CD14-positive monocyte (primary cell): ENCODE results near the gene THUMPD2. TPM values are rescaled to one million over a fixed set of nuclear protein-coding genes. Genes with fewer than 3 reads are reported as not detected.

Experiments
- DNase-seq, 3 donors: peaks; one replicate each; pipeline ENCODE4 v3.0.0-alpha.2; 2011 to 2022
- H2AFZ ChIP-seq: 2 replicates; pipeline ENCODE4 v1.6.0; 2012; ENCODE audit warnings: mild to moderate bottlenecking, low read depth, low read length, inconsistent platforms; ENCODE audit not compliant: insufficient read depth, poor library complexity, severe bottlenecking
- H3K27ac ChIP-seq, 2 donors: 1 replicate in 1 of 2; 2 replicates in 1 of 2; pipeline ENCODE4 v1.5.1; 2012 to 2013; ENCODE audit warnings: low read length in 2 of 2, control low read depth in 1 of 2, inconsistent platforms in 1 of 2, low read depth in 1 of 2, mild to moderate bottlenecking in 1 of 2
- H3K27me3 ChIP-seq, 2 donors: one replicate each; pipeline versions ENCODE4 v1.6.0 to v1.6.1; 2011 to 2013; ENCODE audit warnings: low read length in 2 of 2; ENCODE audit not compliant: control insufficient read depth in 2 of 2, insufficient read depth in 2 of 2
- H3K36me3 ChIP-seq, 2 donors: replicated peaks in 1 of 2; 1 replicate in 1 of 2; 2 replicates in 1 of 2; pipeline versions ENCODE4 v1.5.1 to v1.6.1; 2012 to 2013; ENCODE audit warnings: low read length in 2 of 2, control low read depth in 1 of 2, inconsistent platforms in 1 of 2, mild to moderate bottlenecking in 1 of 2; ENCODE audit not compliant: insufficient read depth in 2 of 2, control insufficient read depth in 1 of 2
- H3K4me1 ChIP-seq, 2 donors: 1 replicate in 1 of 2; 2 replicates in 1 of 2; pipeline versions ENCODE4 v1.5.1 to v1.6.1; 2012 to 2013; ENCODE audit warnings: low read length in 2 of 2, control low read depth in 1 of 2, inconsistent platforms in 1 of 2, mild to moderate bottlenecking in 1 of 2, moderate library complexity in 1 of 2; ENCODE audit not compliant: insufficient read depth in 2 of 2, control insufficient read depth in 1 of 2
- H3K4me2 ChIP-seq: replicated peaks from 2 replicates; pipeline ENCODE3; 2012; ENCODE audit warnings: low read length, moderate library complexity, mild to moderate bottlenecking; ENCODE audit not compliant: poor library complexity, severe bottlenecking; ENCODE audit errors: extremely low read depth
- H3K4me3 ChIP-seq, 3 experiments: fragments of 200-600 bp in 1 of 3; sonication (generic) in 1 of 3; replicated peaks in 1 of 3; 1 replicate in 2 of 3; 2 replicates in 1 of 3; pipeline ENCODE4 v1.5.1; 2011 to 2013; ENCODE audit warnings: low read length in 3 of 3, mild to moderate bottlenecking in 3 of 3, control low read depth in 2 of 3, low read depth in 2 of 3, inconsistent platforms in 1 of 3, moderate library complexity in 1 of 3
- H3K79me2 ChIP-seq: 2 replicates; pipeline ENCODE4 v1.6.0; 2012; ENCODE audit warnings: mild to moderate bottlenecking, control low read depth, inconsistent platforms, low read length, moderate library complexity; ENCODE audit not compliant: insufficient read depth
- H3K9ac ChIP-seq: 2 replicates; pipeline ENCODE4 v1.6.0; 2017; ENCODE audit warnings: low read length, mild to moderate bottlenecking; ENCODE audit not compliant: insufficient read depth, poor library complexity, severe bottlenecking
- H3K9me3 ChIP-seq, 2 donors: replicated peaks in 1 of 2; 1 replicate in 1 of 2; 2 replicates in 1 of 2; pipeline versions ENCODE4 v1.5.1 to v1.6.1; 2012 to 2013; ENCODE audit warnings: low read length in 2 of 2, control low read depth in 1 of 2; ENCODE audit not compliant: control insufficient read depth in 1 of 2, insufficient read depth in 1 of 2
- H4K20me1 ChIP-seq: 2 replicates; pipeline ENCODE4 v1.6.0; 2012; ENCODE audit warnings: mild to moderate bottlenecking, low read length, control low read depth, moderate library complexity; ENCODE audit not compliant: insufficient read depth
- H3K27ac Mint-ChIP-seq, 7 donors: one replicate each; pipeline ENCODE4 v1.8.0; 2020; ENCODE audit warnings: mild to moderate bottlenecking in 7 of 7, mixed read lengths in 7 of 7, moderate library complexity in 6 of 7, inconsistent platforms in 2 of 7
- H3K27me3 Mint-ChIP-seq, 3 donors: one replicate each; pipeline ENCODE4 v1.8.0; 2021 to 2022; ENCODE audit warnings: low read depth in 3 of 3, mild to moderate bottlenecking in 3 of 3, mixed read lengths in 3 of 3, moderate library complexity in 3 of 3, inconsistent platforms in 1 of 3
- H3K36me3 Mint-ChIP-seq, 2 donors: one replicate each; pipeline ENCODE4 v1.8.0; 2020; ENCODE audit warnings: mixed read lengths in 2 of 2, inconsistent platforms in 1 of 2, mild to moderate bottlenecking in 1 of 2
- H3K4me1 Mint-ChIP-seq: one replicate; pipeline ENCODE4 v1.8.0; 2020; ENCODE audit warnings: mild to moderate bottlenecking, mixed read lengths
- H3K4me3 Mint-ChIP-seq, 2 donors: one replicate each; pipeline ENCODE4 v1.8.0; 2020; ENCODE audit warnings: mild to moderate bottlenecking in 2 of 2, mixed read lengths in 2 of 2, moderate library complexity in 1 of 2
- H3K9me3 Mint-ChIP-seq, 7 donors: one replicate each; pipeline ENCODE4 v1.8.0; 2020 to 2022; ENCODE audit warnings: mixed read lengths in 7 of 7, mild to moderate bottlenecking in 6 of 7, moderate library complexity in 6 of 7, inconsistent platforms in 2 of 7
- CTCF ChIP-seq: fragments of 200-600 bp; IDR thresholded peaks from one replicate; pipeline ENCODE4 v1.8.0; 2022; ENCODE audit warnings: antibody characterized with exemption, mild to moderate bottlenecking
- whole genome bisulfite sequencing: methylation state at CpG from one replicate; pipeline ENCODE4 v1.1.5; 2013; ENCODE audit warnings: missing lambda C conversion rate; ENCODE audit not compliant: insufficient coverage; 5-methylcytosine and 5-hydroxymethylcytosine counted together
- intact Hi-C, 2 donors: fragments of 100-400 bp; cut with micrococcal nuclease; formaldehyde crosslinking; loops; one replicate each; pipeline versions ENCODE4 v1.15.0 to v1.15.1; 2023
- polyA plus RNA-seq, 3 donors: library from polyadenylated mRNA; depleted of rRNA in 1 of 3; unstranded in 2 of 3; stranded (reverse) in 1 of 3; fragments of 300-500 nt in 2 of 3; fragments of >200 nt in 1 of 3; fragmentation: Illumina TruSeq in 2 of 3; gene quantifications; 1 replicate in 2 of 3; 2 replicates in 1 of 3; pipeline ENCODE4 v1.2.3, GENCODE V29; 2012 to 2021

Gene THUMPD2
- polyA plus RNA-seq, 3 donors = 2.8 to 5.9 (median 4.2) TPM

- no peaks in the 10 kb centered on the region for H3K79me2 ChIP-seq
- no peak for TF ChIP-seq CTCF
- H3K4me1 ChIP-seq = no peaks in the 10 kb centered on the region
- H3K9me3 ChIP-seq = no peaks in the 10 kb centered on the region
- H4K20me1 ChIP-seq = no peaks in the 10 kb centered on the region
- peaks cover 56 to 86% of the 10 kb centered on the region in 2 donors for H3K36me3 ChIP-seq
- no peak overlapping the region for H2AFZ ChIP-seq
- H3K4me1 Mint-ChIP-seq = peaks cover 7% of the 10 kb centered on the region
- WGBS = no CpG with 5 or more reads among the region's 2 CpGs
- DNase-seq = no peak
- intact Hi-C loops = no loop called here
- peaks cover 67 to 70% of the 10 kb centered on the region in 2 donors for H3K36me3 Mint-ChIP-seq
- no peak overlapping the region for H3K4me2 ChIP-seq
- H3K9ac ChIP-seq = no peak overlapping the region
- H3K4me3 Mint-ChIP-seq = no peak overlapping the region
- H3K4me3 ChIP-seq = no peak overlapping the region
- no peak overlapping the region for H3K27ac Mint-ChIP-seq
- H3K27me3 Mint-ChIP-seq = no peaks in the 10 kb centered on the region
- no peaks in the 10 kb centered on the region for H3K9me3 Mint-ChIP-seq
- no peak overlapping the region for H3K27ac ChIP-seq
- H3K27me3 ChIP-seq = no peaks in the 10 kb centered on the region
Measured at GRCh38 chr2:39762448-39762847, 16.6 kb downstream of the THUMPD2 start.

- Mint-ChIP-seq H3K9me3 (no peaks in the 10 kb centered on the region), H3K27ac (peak overlapping the region in 2 of 7 donors; percentile 65 to 81), H3K4me1 (peaks cover 7% of the 10 kb centered on the region), H3K27me3 (peaks cover 0 to 2% (median 0%) of the 10 kb centered on the region in 3 donors), H3K36me3 (peaks cover 79 to 83% of the 10 kb centered on the region in 2 donors), H3K4me3 (no peak overlapping the region)
- no peaks in the 10 kb centered on the region for H3K9me3 ChIP-seq
- H3K79me2 ChIP-seq = no peaks in the 10 kb centered on the region
- intact Hi-C loops = no loop called here
- H3K27me3 ChIP-seq = no peaks in the 10 kb centered on the region
- H3K9ac ChIP-seq = no peak overlapping the region
- peaks cover 75 to 96% of the 10 kb centered on the region in 2 donors for H3K36me3 ChIP-seq
- no peak for TF ChIP-seq CTCF
- no CpG with 5 or more reads among the region's 4 CpGs for WGBS
- H2AFZ ChIP-seq = no peak overlapping the region
- no peak overlapping the region for H3K27ac ChIP-seq
- no peak overlapping the region for H3K4me2 ChIP-seq
- no peaks in the 10 kb centered on the region for H3K4me1 ChIP-seq
- no peaks in the 10 kb centered on the region for H4K20me1 ChIP-seq
- DNase-seq = no peak
- no peak overlapping the region for H3K4me3 ChIP-seq
Measured at GRCh38 chr2:39757156-39757555, 21.9 kb downstream of the THUMPD2 start.
